Cardiac ventricle fibroblast (primary cell): Measurements from ENCODE around the gene FOXA1. TPM values are rescaled to one million over a fixed set of nuclear protein-coding genes. Genes with fewer than 3 reads are reported as not detected.

Experiments used
- total RNA-seq: library from RNA; depleted of rRNA; stranded (reverse); fragments of >200 nt; gene quantifications from 2 replicates; pipeline ENCODE4 v1.2.3, GENCODE V29; 2015

Gene FOXA1
- total RNA-seq = not detected in 2 replicates

GRCh38 chr14:37594971-37595808 is at the start of gene FOXA1, which contains the start of gene TTC6:
FOXA1 (minus strand) TSS chr14:37595249; CDS start chr14:37594972, 277 bp downstream.
TTC6 (plus strand) TSS chr14:37595629; CDS start chr14:37622065, 26,436 bp downstream.

Other genes starting within 250 kb of the FOXA1 start
- gene TTC6, start 380 bp upstream of the FOXA1 start, total RNA-seq = 0.06 TPM in 1 of 2 replicates, not detected in the other